Caco-2 (cell line): ENCODE measurements around the gene FGL2. TPM values are rescaled to one million over a fixed set of nuclear protein-coding genes. Genes with fewer than 3 reads are reported as not detected.

ENCODE experiments used
- BruUV-seq: library from RNA; stranded (reverse); fragments of 400-500 nt; replicated peaks from 2 replicates; lab custom pipeline; 2021; lab: Mats Ljungman, UMichigan
- CTCF ChIA-PET: fragments of 300-600 bp; sonication (Branson Sonifier 250); formaldehyde crosslinking; loops from one replicate; lab custom pipeline; 2022; ENCODE audit warnings: antibody characterized with exemption; lab: Charles Lee
- POLR2A ChIA-PET: fragments of 300-600 bp; sonication (Branson Sonifier 250); formaldehyde crosslinking; loops from one replicate; lab custom pipeline; 2022; ENCODE audit warnings: antibody characterized with exemption; lab: Charles Lee
- DNase-seq, 2 experiments: peaks; one replicate each; pipeline versions ENCODE4 v3.0.0 to v3.0.0-alpha.2; 2020 to 2022
- H3K27me3 ChIP-seq: replicated peaks from 2 replicates; pipeline ENCODE4 v1.6.0; 2011; ENCODE audit warnings: low read length; ENCODE audit not compliant: control insufficient read depth, insufficient read depth
- H3K36me3 ChIP-seq: 2 replicates; pipeline ENCODE4 v1.5.1; 2011; ENCODE audit warnings: low read length; ENCODE audit not compliant: control insufficient read depth, insufficient read depth
- H3K4me1 ChIP-seq: fragments of 250-450 bp; sonication (Bioruptor Pico); 2 replicates; pipeline ENCODE4 v1.5.1; 2020; ENCODE audit warnings: mild to moderate bottlenecking
- H3K4me3 ChIP-seq: 2 replicates; pipeline ENCODE4 v1.5.1; 2011; ENCODE audit warnings: low read depth, mild to moderate bottlenecking, control low read depth, low read length
- H3K9me3 ChIP-seq: fragments of 250-450 bp; sonication (Bioruptor Pico); 2 replicates; pipeline ENCODE4 v1.5.1; 2020; ENCODE audit warnings: mild to moderate bottlenecking, moderate library complexity
- H3K27ac Mint-ChIP-seq: one replicate; pipeline ENCODE4 v1.8.0; 2022; ENCODE audit warnings: mixed read lengths; ENCODE audit not compliant: unreplicated experiment
- H3K27me3 Mint-ChIP-seq: one replicate; pipeline ENCODE4 v1.8.0; 2022; ENCODE audit warnings: mixed read lengths; ENCODE audit not compliant: insufficient read depth, unreplicated experiment
- H3K36me3 Mint-ChIP-seq: one replicate; pipeline ENCODE4 v1.8.0; 2022; ENCODE audit warnings: mild to moderate bottlenecking, mixed read lengths; ENCODE audit not compliant: insufficient read depth, unreplicated experiment
- H3K4me1 Mint-ChIP-seq: one replicate; pipeline ENCODE4 v1.8.0; 2022; ENCODE audit warnings: low read depth, mixed read lengths; ENCODE audit not compliant: unreplicated experiment
- H3K4me3 Mint-ChIP-seq: one replicate; pipeline ENCODE4 v1.8.0; 2022; ENCODE audit warnings: mild to moderate bottlenecking, moderate library complexity, mixed read lengths; ENCODE audit not compliant: unreplicated experiment
- H3K9me3 Mint-ChIP-seq: one replicate; pipeline ENCODE4 v1.8.0; 2022; ENCODE audit warnings: mixed read lengths; ENCODE audit not compliant: unreplicated experiment
- CTCF ChIP-seq, 2 experiments: fragments of 200-600 bp in 1 of 2; IDR thresholded peaks; 1 replicate in 1 of 2; 2 replicates in 1 of 2; pipeline versions ENCODE4 v1.5.1 to v1.8.0; 2011 to 2022; ENCODE audit warnings: antibody characterized with exemption in 1 of 2, control low read depth in 1 of 2, inconsistent platforms in 1 of 2, low read depth in 1 of 2, low read length in 1 of 2, mild to moderate bottlenecking in 1 of 2, moderate library complexity in 1 of 2; ENCODE audit not compliant: insufficient read depth in 1 of 2, severe bottlenecking in 1 of 2, unreplicated experiment in 1 of 2
- intact Hi-C: fragments of 100-400 bp; cut with micrococcal nuclease; formaldehyde crosslinking; loops from one replicate; pipeline ENCODE4 v1.10.0; 2022; ENCODE audit not compliant: unreplicated experiment
- total RNA-seq: library from RNA; stranded (reverse); gene quantifications from 2 replicates; pipeline ENCODE4 v1.2.3, GENCODE V29; 2022

The FGL2 gene
- total RNA-seq, 1 experiment from 2014 or later, result not detected

- TF ChIP-seq CTCF (IDR thresholded peaks at IDR 0.05; ENCODE audit: insufficient read depth in 1 of 2, low read depth in 1 of 2, low read length in 1 of 2, severe bottlenecking in 1 of 2, unreplicated experiment in 1 of 2), result no peak
- intact Hi-C loops, result no loop called here
- BruUV-seq, result no TSS peak
- CTCF ChIA-PET, result interaction anchor here (1.0 kb wide), 1 partner anchor 31 kb away, joined by 3 read pairs; no protein-coding TSS in a partner anchor
- Mint-ChIP-seq H3K9me3 (peaks cover 24% of the 10 kb centered on the region), H3K27ac (no peak overlapping the region), H3K4me1 (no peaks in the 10 kb centered on the region), H3K4me3 (no peak overlapping the region), H3K27me3 (no peaks in the 10 kb centered on the region), H3K36me3 (peaks cover under 1% of the 10 kb centered on the region)
- Histone ChIP-seq H3K36me3 (no peaks in the 10 kb centered on the region), H3K27me3 (no peaks in the 10 kb centered on the region), H3K9me3 (0 out of 2 replicates have a peak, but pooled peaks cover 9% of the 10 kb centered on the region), H3K4me3 (no peak overlapping the region), H3K4me1 (no peaks in the 10 kb centered on the region)
- POLR2A ChIA-PET, result no interaction called here
- no peak for DNase-seq
Observed at GRCh38 chr7:77216181-77216845, 16.7 kb upstream of the FGL2 start.

DNA sequence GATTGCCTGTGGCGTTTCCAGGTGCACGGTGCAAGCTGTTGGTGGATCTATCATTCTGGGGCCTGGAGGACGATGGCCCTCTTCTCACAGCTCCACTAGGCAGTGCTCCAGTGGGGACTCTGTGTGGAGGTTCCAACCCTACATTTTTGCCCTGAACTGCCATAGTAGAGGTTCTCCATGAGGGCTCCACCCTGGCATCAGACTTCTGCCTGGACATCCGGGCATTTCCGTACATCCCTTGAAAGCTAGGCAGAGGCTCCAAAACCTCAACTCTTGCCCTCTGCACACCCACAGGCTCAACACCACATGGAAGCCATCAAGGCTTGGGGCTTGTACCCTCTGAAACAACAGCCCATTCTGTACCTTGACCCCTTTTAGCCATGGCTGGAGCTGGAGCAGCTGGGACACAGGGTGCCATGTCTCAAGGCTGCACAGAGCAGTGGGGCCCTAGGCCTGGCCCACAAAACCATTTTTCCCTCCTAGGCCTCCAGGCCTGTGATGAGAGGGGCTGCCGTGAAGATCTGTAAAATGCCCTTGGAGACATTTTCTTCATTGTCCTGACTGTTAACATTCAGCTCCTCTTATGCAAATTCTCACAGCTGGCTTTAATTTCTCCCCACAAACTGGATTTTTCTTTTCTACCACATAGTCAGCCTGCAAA lies 10.0 kb upstream of the FGL2 start:
- no peak for TF ChIP-seq CTCF (IDR thresholded peaks at IDR 0.05; ENCODE audit: insufficient read depth in 1 of 2, low read depth in 1 of 2, low read length in 1 of 2, severe bottlenecking in 1 of 2, unreplicated experiment in 1 of 2)

DNA sequence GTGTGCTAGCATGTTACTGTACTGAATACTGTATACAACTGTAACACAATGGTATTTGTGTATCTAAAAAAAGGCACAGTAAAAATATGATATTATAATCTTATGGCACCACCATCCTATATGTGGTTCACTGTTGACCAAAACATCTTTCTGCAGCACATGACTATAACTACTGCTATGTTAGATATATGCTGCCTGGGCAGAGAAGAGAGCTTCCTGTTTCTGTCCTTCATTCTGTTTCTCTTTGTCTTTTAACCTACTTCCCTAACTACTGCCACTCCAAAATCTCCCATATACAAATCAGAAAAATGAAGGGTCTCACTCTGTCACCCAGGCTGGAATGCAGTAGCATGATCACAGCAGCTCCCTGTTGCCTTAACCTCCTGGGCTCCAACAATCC lies 8.8 kb upstream of the FGL2 start:
- Mint-ChIP-seq H3K27me3 (no peaks in the 10 kb centered on the region), H3K27ac (no peak overlapping the region), H3K9me3 (peaks cover 34% of the 10 kb centered on the region), H3K36me3 (peaks cover 6% of the 10 kb centered on the region), H3K4me3 (no peak overlapping the region), H3K4me1 (no peaks in the 10 kb centered on the region)
- no TSS peak for BruUV-seq
- DNase-seq, result no peak
- TF ChIP-seq CTCF (IDR thresholded peaks at IDR 0.05; ENCODE audit: insufficient read depth in 1 of 2, low read depth in 1 of 2, low read length in 1 of 2, severe bottlenecking in 1 of 2, unreplicated experiment in 1 of 2), result no peak
- ChIA-PET CTCF (no interaction called here), POLR2A (no interaction called here)
- intact Hi-C loops, result no loop called here
- H3K4me3 ChIP-seq, result no peak overlapping the region
- no peaks in the 10 kb centered on the region for H3K27me3 ChIP-seq
- H3K9me3 ChIP-seq, result peaks cover 18% of the 10 kb centered on the region; the same call in 1 of the 2 replicates
- no peaks in the 10 kb centered on the region for H3K4me1 ChIP-seq
- H3K36me3 ChIP-seq, result no peaks in the 10 kb centered on the region

More for the DNA sequence above, 10.0 kb upstream of the FGL2 start:
- BruUV-seq, result no TSS peak
- ChIA-PET CTCF (no interaction called here), POLR2A (no interaction called here)
- no peak overlapping the region for H3K4me3 Mint-ChIP-seq
- DNase-seq, result peak in 1 of 2 experiments; percentile 18
- no peak overlapping the region for H3K27ac Mint-ChIP-seq
- H3K27me3 Mint-ChIP-seq, result no peaks in the 10 kb centered on the region
- intact Hi-C loops, result no loop called here
- Histone ChIP-seq H3K9me3 (peaks cover 18% of the 10 kb centered on the region; the same call in 1 of the 2 replicates), H3K4me1 (no peaks in the 10 kb centered on the region), H3K27me3 (no peaks in the 10 kb centered on the region), H3K4me3 (no peak overlapping the region), H3K36me3 (no peaks in the 10 kb centered on the region)
- H3K4me1 Mint-ChIP-seq, result no peaks in the 10 kb centered on the region
- peaks cover 6% of the 10 kb centered on the region for H3K36me3 Mint-ChIP-seq
- peaks cover 34% of the 10 kb centered on the region for H3K9me3 Mint-ChIP-seq
